ENCODE results near the gene EXOC7. TPM values are rescaled to one million over a fixed set of nuclear protein-coding genes. Genes with fewer than 3 reads are reported as not detected.

The EXOC7 gene
- total and polyA plus RNA-seq, 2 of the 8 experiments (the other 6 are each of a cell fraction or from before 2014, with no cell fraction given): 77.1 to 92.6 TPM

- TF ChIP-seq RNF2 (IDR thresholded peaks at IDR 0.05; ENCODE audit: borderline replicate concordance, low read depth, low read length, missing control alignments, poor library complexity, severe bottlenecking) (no peak), CREB1 (IDR thresholded peaks at IDR 0.05) (no peak), JUN (IDR thresholded peaks at IDR 0.05; ENCODE audit: low read depth, low read length) (no peak), TCF12 (IDR thresholded peaks at IDR 0.05; ENCODE audit: low read depth, low read length) (no peak), SAP30 (IDR thresholded peaks at IDR 0.05; ENCODE audit: insufficient read depth, insufficient replicate concordance, low read length) (no peak), USF2 (IDR thresholded peaks at IDR 0.05; ENCODE audit: low read length) (no peak), YY1 (IDR thresholded peaks at IDR 0.05; ENCODE audit: low read depth, low read length) (0 out of 2 replicates have a peak, but pooled peaks have one; percentile 26), RFX5 (IDR thresholded peaks at IDR 0.05; ENCODE audit: borderline replicate concordance, low read depth, low read length) (no peak), HDAC6 (IDR thresholded peaks at IDR 0.05; ENCODE audit: low read depth, low read length) (no peak), RBBP5 (IDR thresholded peaks at IDR 0.05; ENCODE audit: borderline replicate concordance, low read depth, low read length) (no peak), SP4 (IDR thresholded peaks at IDR 0.05; ENCODE audit: low read length) (no peak), KDM5A (IDR thresholded peaks at IDR 0.05; ENCODE audit: low read length) (no peak), EP300 (IDR thresholded peaks at IDR 0.05; ENCODE audit: borderline replicate concordance in 1 of 2, low read depth in 2 of 2, low read length in 2 of 2) (no peak)
- TF ChIP-seq, protein P1, sequence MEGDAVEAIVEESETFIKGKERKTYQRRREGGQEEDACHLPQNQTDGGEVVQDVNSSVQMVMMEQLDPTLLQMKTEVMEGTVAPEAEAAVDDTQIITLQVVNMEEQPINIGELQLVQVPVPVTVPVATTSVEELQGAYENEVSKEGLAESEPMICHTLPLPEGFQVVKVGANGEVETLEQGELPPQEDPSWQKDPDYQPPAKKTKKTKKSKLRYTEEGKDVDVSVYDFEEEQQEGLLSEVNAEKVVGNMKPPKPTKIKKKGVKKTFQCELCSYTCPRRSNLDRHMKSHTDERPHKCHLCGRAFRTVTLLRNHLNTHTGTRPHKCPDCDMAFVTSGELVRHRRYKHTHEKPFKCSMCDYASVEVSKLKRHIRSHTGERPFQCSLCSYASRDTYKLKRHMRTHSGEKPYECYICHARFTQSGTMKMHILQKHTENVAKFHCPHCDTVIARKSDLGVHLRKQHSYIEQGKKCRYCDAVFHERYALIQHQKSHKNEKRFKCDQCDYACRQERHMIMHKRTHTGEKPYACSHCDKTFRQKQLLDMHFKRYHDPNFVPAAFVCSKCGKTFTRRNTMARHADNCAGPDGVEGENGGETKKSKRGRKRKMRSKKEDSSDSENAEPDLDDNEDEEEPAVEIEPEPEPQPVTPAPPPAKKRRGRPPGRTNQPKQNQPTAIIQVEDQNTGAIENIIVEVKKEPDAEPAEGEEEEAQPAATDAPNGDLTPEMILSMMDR (IDR thresholded peaks at IDR 0.05; ENCODE audit: control extremely low read depth in 1 of 3, insufficient read depth in 1 of 3, low read depth in 1 of 3, low read length in 3 of 3): peak in 2 of 3 experiments; percentile 27 to 52; a peak in 2 of 4 replicates
Measured at GRCh38 chr17:76147211-76148014, 43.8 kb upstream of the EXOC7 start (continued).

All from H1 (cell line).